Muscle layer of duodenum (tissue), 2 donors: Measurements from ENCODE around the gene TRMT2A.

Experiments
- H3K27ac ChIP-seq: one replicate; pipeline ENCODE4 v1.7.0; 2013; ENCODE audit warnings: mild to moderate bottlenecking, low read length
- H3K27me3 ChIP-seq: one replicate; pipeline ENCODE4 v1.7.0; 2013; ENCODE audit warnings: low read depth, mild to moderate bottlenecking, control low read depth, low read length
- H3K36me3 ChIP-seq, 2 donors: one replicate each; pipeline ENCODE4 v1.7.0; 2013; ENCODE audit warnings: low read length in 2 of 2, control low read depth in 1 of 2, mild to moderate bottlenecking in 1 of 2; ENCODE audit not compliant: insufficient read depth in 2 of 2, control insufficient read depth in 1 of 2
- H3K4me1 ChIP-seq, 2 donors: one replicate each; pipeline ENCODE4 v1.7.0; 2013; ENCODE audit warnings: low read length in 2 of 2, mild to moderate bottlenecking in 2 of 2, control low read depth in 1 of 2, moderate library complexity in 1 of 2; ENCODE audit not compliant: insufficient read depth in 2 of 2, control insufficient read depth in 1 of 2
- H3K4me3 ChIP-seq, 2 donors: one replicate each; pipeline ENCODE4 v1.7.0; 2013; ENCODE audit warnings: low read length in 2 of 2, low read depth in 1 of 2, mild to moderate bottlenecking in 1 of 2
- H3K9me3 ChIP-seq, 2 donors: one replicate each; pipeline ENCODE4 v1.7.0; 2013; ENCODE audit warnings: low read length in 2 of 2, control low read depth in 1 of 2, mild to moderate bottlenecking in 1 of 2; ENCODE audit not compliant: control insufficient read depth in 1 of 2
- donor health status: healthy.

The TRMT2A gene

DNA sequence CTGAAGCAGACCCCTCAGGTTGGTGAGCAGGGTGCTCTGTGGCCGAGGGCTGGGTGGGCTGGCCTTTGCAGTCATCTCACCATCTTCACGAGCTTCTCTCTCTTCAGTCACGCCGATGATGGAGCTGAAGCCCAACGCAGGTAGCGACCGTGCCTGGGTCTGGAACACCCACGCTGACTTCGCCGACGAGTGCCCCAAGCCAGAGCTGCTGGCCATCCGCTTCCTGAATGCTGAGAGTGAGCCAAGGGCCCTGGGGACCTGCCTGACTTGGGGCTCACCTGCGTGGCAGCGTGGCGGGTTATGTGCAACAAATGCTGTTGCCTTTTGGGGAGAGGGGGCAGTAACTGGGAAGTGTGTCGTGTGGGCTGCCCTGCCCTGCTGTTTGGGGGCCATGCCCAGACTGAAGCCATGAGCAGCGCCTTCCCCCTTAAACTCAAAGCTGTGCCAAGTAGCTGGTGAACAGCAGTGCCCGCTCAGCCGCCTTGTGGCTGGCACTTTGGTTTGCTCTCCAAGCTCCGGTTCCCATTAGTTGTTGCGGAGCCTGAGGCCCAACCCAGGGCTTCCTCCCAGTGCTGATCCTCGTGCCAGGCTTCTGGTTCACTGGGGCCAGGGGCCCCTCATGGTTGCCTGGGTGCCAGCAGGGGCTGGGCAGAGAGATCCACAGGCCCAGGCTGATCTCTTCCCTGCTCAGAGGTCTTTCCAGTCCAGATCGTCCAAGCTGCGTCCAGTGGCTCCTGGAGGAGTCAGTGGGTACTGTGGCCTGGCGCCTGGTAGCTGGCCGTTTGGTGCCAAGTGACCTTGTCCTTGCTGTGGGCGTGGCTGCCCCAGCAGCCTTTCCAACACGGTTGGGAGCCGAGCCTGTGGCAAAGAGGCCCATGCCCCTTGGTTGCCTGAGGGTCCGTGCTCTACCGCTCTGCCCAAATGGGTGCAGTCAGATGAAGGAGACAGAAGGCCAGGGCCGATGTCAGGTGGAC lies 8.5 kb upstream of the TRMT2A start:
- H3K27ac ChIP-seq, result no peak overlapping the region
- peaks cover 0 to 10% of the 10 kb centered on the region in 2 donors for H3K4me1 ChIP-seq
- peaks cover 12 to 54% of the 10 kb centered on the region in 2 donors for H3K36me3 ChIP-seq

GRCh38 chr22:20124083-20124787 lies 7.2 kb upstream of the TRMT2A start:
- H3K4me1 ChIP-seq, result peaks cover 0 to 18% of the 10 kb centered on the region in 2 donors
- peaks cover 18 to 67% of the 10 kb centered on the region in 2 donors for H3K36me3 ChIP-seq
- H3K27ac ChIP-seq, result no peak overlapping the region

More for the DNA sequence above, 8.5 kb upstream of the TRMT2A start:
- no peaks in the 10 kb centered on the region for H3K27me3 ChIP-seq
- no peak overlapping the region for H3K4me3 ChIP-seq
- H3K9me3 ChIP-seq, result no peaks in the 10 kb centered on the region

DNA sequence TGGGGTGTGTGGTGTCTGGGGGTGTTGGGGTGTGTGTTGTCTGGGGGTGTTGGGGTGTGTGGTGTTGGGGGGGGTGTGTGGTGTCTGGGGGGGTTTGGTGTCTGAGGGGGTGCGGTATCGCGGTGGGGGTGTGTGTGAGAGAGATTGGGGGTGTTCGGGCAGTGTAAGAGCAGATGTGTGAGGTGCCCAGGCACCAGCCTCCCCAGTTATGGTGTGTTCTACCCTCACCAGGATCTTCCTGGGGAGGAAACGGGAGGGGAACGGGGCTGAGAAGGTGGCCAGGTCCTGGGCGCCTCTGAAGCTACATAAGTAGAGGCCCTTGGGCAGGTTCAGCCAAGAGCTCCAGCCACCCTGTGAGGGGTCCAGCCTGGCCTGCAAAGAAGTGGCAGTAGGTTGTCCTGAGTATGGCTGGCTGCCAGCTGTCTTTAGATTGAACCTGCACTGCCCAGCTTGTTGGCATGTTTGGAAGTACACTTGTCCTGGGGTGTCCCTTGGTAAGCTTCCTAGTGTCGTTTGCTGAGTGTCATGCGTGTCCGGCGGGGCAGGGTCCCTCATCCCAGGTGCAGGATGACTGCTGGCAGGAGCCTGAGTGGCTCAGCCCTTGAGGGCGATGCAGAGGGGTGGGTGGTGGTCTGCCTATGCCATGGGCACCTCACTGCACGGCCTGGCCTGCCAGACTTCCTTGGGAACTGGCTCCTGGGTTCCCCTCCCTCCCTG lies 6.5 kb upstream of the TRMT2A start:
- Histone ChIP-seq H3K4me1 (peaks cover 1 to 25% of the 10 kb centered on the region in 2 donors), H3K27ac (no peak overlapping the region), H3K4me3 (no peak overlapping the region), H3K27me3 (no peaks in the 10 kb centered on the region), H3K36me3 (peaks cover 18 to 69% of the 10 kb centered on the region in 2 donors), H3K9me3 (no peaks in the 10 kb centered on the region)

More at GRCh38 chr22:20124083-20124787, 7.2 kb upstream of the TRMT2A start:
- H3K27me3 ChIP-seq, result no peaks in the 10 kb centered on the region
- H3K9me3 ChIP-seq, result no peaks in the 10 kb centered on the region
- no peak overlapping the region for H3K4me3 ChIP-seq

DNA sequence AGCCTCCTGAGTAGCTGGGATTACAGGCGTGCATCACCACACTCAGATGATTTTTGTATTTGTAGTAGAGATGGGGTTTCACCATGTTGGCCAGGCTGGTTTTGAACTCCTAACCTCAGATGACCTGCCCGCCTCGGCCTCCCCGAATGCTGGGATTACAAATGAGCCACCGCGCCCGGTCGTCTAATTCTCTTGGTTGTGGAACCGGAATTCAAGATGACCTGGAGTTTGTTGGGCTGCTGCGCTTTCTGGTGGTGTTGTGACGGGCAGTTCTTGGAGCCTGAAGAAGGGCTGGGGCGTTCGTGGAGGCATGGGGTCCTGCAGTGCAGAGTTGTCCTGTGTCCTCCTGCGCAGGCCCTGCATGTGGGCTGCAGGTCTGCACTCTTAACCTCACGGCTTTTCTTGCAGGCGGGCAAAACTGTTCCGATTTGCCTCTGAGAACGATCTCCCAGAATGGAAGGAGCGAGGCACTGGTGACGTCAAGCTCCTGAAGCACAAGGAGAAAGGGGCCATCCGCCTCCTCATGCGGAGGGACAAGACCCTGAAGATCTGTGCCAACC lies 4.9 kb upstream of the TRMT2A start:
- Histone ChIP-seq H3K27me3 (no peaks in the 10 kb centered on the region), H3K4me3 (no peak overlapping the region), H3K9me3 (no peaks in the 10 kb centered on the region), H3K36me3 (peaks cover 18 to 59% of the 10 kb centered on the region in 2 donors), H3K4me1 (peaks cover 6 to 34% of the 10 kb centered on the region in 2 donors), H3K27ac (no peak overlapping the region)

DNA sequence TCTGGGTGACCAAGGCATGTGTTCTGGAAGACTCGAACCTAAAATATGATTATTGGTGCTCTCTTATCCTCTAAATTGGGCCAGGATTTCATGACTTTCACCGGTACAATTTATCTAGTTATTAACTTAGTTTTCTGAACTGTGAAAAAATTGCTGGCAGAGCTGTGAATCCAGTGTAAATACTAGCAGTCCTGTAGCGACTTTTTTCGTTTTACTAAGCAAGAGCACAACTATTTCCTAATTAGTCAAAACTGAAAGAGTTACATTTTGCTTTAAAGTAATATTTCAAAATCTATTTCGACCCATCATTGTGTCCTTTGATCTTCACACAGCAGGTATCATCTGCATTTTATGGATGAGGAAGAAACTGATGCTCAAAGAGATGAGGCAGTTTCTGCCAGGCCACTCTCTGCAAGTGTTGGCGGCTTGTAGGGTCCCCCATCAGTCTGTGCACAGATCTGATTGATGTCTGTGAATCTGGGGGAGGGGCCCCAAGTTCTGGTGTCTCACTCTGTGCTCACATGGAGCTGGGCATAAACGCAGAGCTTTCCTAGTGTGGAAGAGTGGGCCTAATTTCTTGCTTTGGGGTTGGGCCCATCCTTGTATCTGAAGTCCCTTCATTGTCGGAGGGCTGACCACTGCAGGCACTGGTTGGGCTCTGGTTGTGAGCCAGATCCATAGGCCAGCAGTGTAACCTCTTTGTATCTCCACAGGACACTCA lies 1.4 kb upstream of the TRMT2A start:
- H3K36me3 ChIP-seq, result peaks cover 12 to 51% of the 10 kb centered on the region in 2 donors
- H3K4me1 ChIP-seq, result peaks cover 6 to 47% of the 10 kb centered on the region in 2 donors
- H3K9me3 ChIP-seq, result no peaks in the 10 kb centered on the region
- peak overlapping the region; percentile 58 for H3K27ac ChIP-seq
- H3K27me3 ChIP-seq, result no peaks in the 10 kb centered on the region
- H3K4me3 ChIP-seq, result peak overlapping the region; percentile 83 to 94

GRCh38 chr22:20117633-20118299 lies 740 bp upstream of the TRMT2A start:
- Histone ChIP-seq H3K4me1 (peaks cover 6 to 45% of the 10 kb centered on the region in 2 donors), H3K27me3 (no peaks in the 10 kb centered on the region), H3K36me3 (peaks cover 12 to 56% of the 10 kb centered on the region in 2 donors), H3K9me3 (no peaks in the 10 kb centered on the region), H3K4me3 (peak overlapping the region; percentile 83 to 94), H3K27ac (peak overlapping the region; percentile 58)

GRCh38 chr22:20116376-20116950 lies 563 bp downstream of the TRMT2A start:
- H3K27me3 ChIP-seq, result no peaks in the 10 kb centered on the region
- H3K4me1 ChIP-seq, result peaks cover 6 to 45% of the 10 kb centered on the region in 2 donors
- peak overlapping the region; percentile 76 to 94 for H3K4me3 ChIP-seq
- H3K27ac ChIP-seq, result peak overlapping the region; percentile 82
- no peaks in the 10 kb centered on the region for H3K9me3 ChIP-seq
- peaks cover 8 to 57% of the 10 kb centered on the region in 2 donors for H3K36me3 ChIP-seq

DNA sequence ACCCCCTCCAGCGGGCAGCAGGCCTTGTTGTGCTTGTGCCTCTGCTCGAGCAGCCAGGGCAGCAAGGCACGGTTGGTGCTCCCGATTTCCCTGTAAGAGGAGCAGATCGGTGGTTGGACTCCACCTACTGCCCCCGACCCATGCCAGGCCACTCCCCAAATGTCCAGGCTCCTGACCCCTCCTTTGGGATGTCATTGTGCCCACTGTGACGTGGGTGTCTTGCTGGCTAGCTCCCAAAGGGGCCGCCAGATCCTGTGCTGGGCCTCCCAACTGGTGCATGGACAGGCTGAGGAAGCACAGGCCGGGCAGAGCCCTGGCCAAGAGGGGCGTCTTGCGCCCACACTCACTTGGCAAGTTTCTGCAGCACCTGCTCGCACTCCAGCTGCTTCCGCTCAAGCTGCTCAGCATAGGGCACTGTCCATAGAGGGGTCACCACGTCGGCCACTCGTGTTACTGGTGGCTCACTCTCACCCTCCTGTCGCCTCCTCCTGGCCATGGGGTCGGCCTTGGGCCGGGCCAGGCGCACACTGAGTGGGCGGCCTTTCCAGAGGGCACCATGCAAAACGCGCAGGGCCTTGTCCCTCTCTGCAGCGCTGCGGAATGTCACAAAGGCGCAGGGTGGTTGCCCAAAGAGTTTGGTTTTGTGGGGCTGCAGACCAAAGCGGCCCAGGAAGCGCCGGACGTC lies 1.2 kb downstream of the TRMT2A start, which contains the start of gene RANBP1:
Gene RANBP1 (plus strand): TSS at position 414 of the 685 bp plus-strand sequence. CDS start 81 bp downstream, at position 495.
- peak within 1 kb of the TSS; percentile 76 to 94 for H3K4me3 ChIP-seq
- H3K27ac ChIP-seq, result peak within 1 kb of the TSS; percentile 82
- peaks cover 6 to 44% of the 10 kb centered on the region in 2 donors for H3K4me1 ChIP-seq
- peaks cover 8 to 59% of the 10 kb centered on the region in 2 donors for H3K36me3 ChIP-seq
- H3K9me3 ChIP-seq, result no peaks in the 10 kb centered on the region
- H3K27me3 ChIP-seq, result no peaks in the 10 kb centered on the region
